SK-N-MC (cell line): ENCODE data around the gene DIAPH1.

Experiments
- EZH2 ChIP-seq: fragments of 200-600 bp; sonication (generic); IDR thresholded peaks from one replicate; pipeline ENCODE4 v1.6.1; 2017; ENCODE audit warnings: antibody characterized with exemption
- POLR2AphosphoS5 ChIP-seq: IDR thresholded peaks from 2 replicates; pipeline ENCODE4 v1.6.1; 2012; ENCODE audit warnings: mild to moderate bottlenecking, low read depth, low read length, borderline replicate concordance

DNA sequence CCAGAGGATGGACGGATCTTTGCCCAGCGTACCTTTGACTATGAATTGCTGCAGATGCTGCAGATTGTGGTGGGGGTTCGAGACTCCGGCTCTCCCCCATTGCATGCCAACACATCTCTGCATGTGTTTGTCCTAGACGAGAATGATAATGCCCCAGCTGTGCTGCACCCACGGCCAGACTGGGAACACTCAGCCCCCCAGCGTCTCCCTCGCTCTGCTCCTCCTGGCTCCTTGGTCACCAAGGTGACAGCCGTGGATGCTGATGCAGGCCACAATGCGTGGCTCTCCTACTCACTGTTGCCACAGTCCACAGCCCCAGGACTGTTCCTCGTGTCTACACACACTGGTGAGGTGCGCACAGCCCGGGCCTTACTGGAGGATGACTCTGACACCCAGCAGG lies 128.0 kb downstream of the DIAPH1 start:
- TF ChIP-seq POLR2AphosphoS5 = no peak
- TF ChIP-seq EZH2 = no peak
